HEK293T (cell line): Measurements from ENCODE around the gene NKX3-2.

ENCODE experiments used
- CTCF ChIA-PET: fragments of 350-600 bp; formaldehyde crosslinking; extraction: SDS; loops from one replicate; lab custom pipeline; 2021; ENCODE audit warnings: antibody characterized with exemption, inconsistent platforms; lab: Yijun Ruan, JAX
- POLR2A ChIA-PET: fragments of 350-600 bp; formaldehyde crosslinking; extraction: SDS; loops from one replicate; lab custom pipeline; 2020; ENCODE audit warnings: antibody characterized with exemption, inconsistent platforms; lab: Yijun Ruan, JAX
- DNase-seq: peaks from one replicate; pipeline ENCODE4 v3.0.0; 2012; ENCODE audit warnings: mixed read lengths; ENCODE audit errors: extremely low spot score
- CTBP1 ChIP-seq: fragments of 450-650 bp; IDR thresholded peaks from 2 replicates; pipeline ENCODE4 v1.6.1; 2016; ENCODE audit warnings: borderline replicate concordance
- ELF4 ChIP-seq: fragments of 450-650 bp; IDR thresholded peaks from 2 replicates; pipeline ENCODE4 v1.6.1; 2017; ENCODE audit warnings: antibody characterized with exemption
- FOXA1 ChIP-seq: fragments of 450-650 bp; IDR thresholded peaks from 2 replicates; pipeline ENCODE4 v1.6.1; 2016; ENCODE audit warnings: mild to moderate bottlenecking
- PKNOX1 ChIP-seq: fragments of 450-650 bp; IDR thresholded peaks from 2 replicates; pipeline ENCODE4 v1.6.1; 2016
- SUZ12 ChIP-seq: fragments of 450-650 bp; IDR thresholded peaks from 2 replicates; pipeline ENCODE4 v1.6.1; 2016; ENCODE audit warnings: mild to moderate bottlenecking

The NKX3-2 gene

GRCh38 chr4:13492747-13493146 is 51.6 kb downstream of the NKX3-2 start:
- ChIA-PET POLR2A (no interaction called here), CTCF (no interaction called here)
- no peak for TF ChIP-seq ELF4
- TF ChIP-seq FOXA1, result no peak
- no peak for TF ChIP-seq CTBP1
- TF ChIP-seq SUZ12, result no peak
- no peak for TF ChIP-seq PKNOX1
- DNase-seq, result no peak
